OCI-M2 (cell line): ENCODE measurements around the gene RGS11.

Experiments used
- DNase-seq: peaks from one replicate; lab custom pipeline; 2025; ENCODE audit not compliant: unreplicated experiment; lab: John Stamatoyannopoulos, UW

RGS11 gene

GRCh38 chr16:296806-297510, 21.2 kb upstream of the RGS11 start:
- no peak for DNase-seq

GRCh38 chr16:296276-296675, 20.5 kb upstream of the RGS11 start:
- DNase-seq, result no peak

- DNase-seq, result no peak
Measured at GRCh38 chr16:293043-293775, 17.5 kb upstream of the RGS11 start.

- DNase-seq, result no peak
Measured at GRCh38 chr16:291539-291938, 15.8 kb upstream of the RGS11 start.

- DNase-seq, result no peak
Measured at GRCh38 chr16:290681-291405, 15.1 kb upstream of the RGS11 start.

GRCh38 chr16:290015-290680, 14.4 kb upstream of the RGS11 start:
- no peak for DNase-seq

- DNase-seq, result no peak
Measured at GRCh38 chr16:289395-289997, 13.8 kb upstream of the RGS11 start.

- no peak for DNase-seq
Measured at GRCh38 chr16:287981-288920, 12.5 kb upstream of the RGS11 start.

GRCh38 chr16:287298-287811, 11.6 kb upstream of the RGS11 start:
- DNase-seq, result no peak

GRCh38 chr16:286491-287297, 10.9 kb upstream of the RGS11 start:
- DNase-seq, result no peak

GRCh38 chr16:285146-286055, 9.7 kb upstream of the RGS11 start:
- DNase-seq, result no peak

GRCh38 chr16:284204-285120, 8.7 kb upstream of the RGS11 start:
- DNase-seq, result no peak

- DNase-seq, result no peak
Measured at GRCh38 chr16:283033-283805, 7.5 kb upstream of the RGS11 start, which contains the start of gene PDIA2. Gene PDIA2, plus strand, starts transcription at chr16:283164. Its CDS starts 6 bp downstream, at chr16:283170.

GRCh38 chr16:282491-282890, 6.7 kb upstream of the RGS11 start:
- no peak for DNase-seq

- no peak for DNase-seq
Measured at GRCh38 chr16:281660-282255, 6.0 kb upstream of the RGS11 start.
